Stomach (tissue), 4 donors: ENCODE data around the gene ZNF90.

Experiments used
- CTCF ChIP-seq, 7 experiments: fragments of 450-650 bp in 4 of 7; fragments of 200-600 bp in 3 of 7; sonication (generic) in 3 of 7; IDR thresholded peaks; one replicate each; pipeline ENCODE4 v1.5.1; 2016 to 2019; ENCODE audit warnings: antibody characterized with exemption in 7 of 7, control low read depth in 2 of 7, mild to moderate bottlenecking in 1 of 7
- POLR2A ChIP-seq, 4 donors: fragments of 450-650 bp; IDR thresholded peaks; one replicate each; pipeline ENCODE4 v1.6.1; 2016; ENCODE audit warnings: antibody characterized with exemption in 4 of 4, control low read depth in 2 of 4, mild to moderate bottlenecking in 1 of 4, moderate library complexity in 1 of 4
- POLR2AphosphoS5 ChIP-seq, 3 donors: sonication (generic); formaldehyde crosslinking; IDR thresholded peaks; one replicate each; pipeline ENCODE4 v1.6.1; 2016; ENCODE audit warnings: antibody characterized with exemption in 3 of 3

- no peak for TF ChIP-seq CTCF (IDR thresholded peaks at IDR 0.05)
- TF ChIP-seq POLR2A (IDR thresholded peaks at IDR 0.05) = no peak
- TF ChIP-seq POLR2AphosphoS5 (IDR thresholded peaks at IDR 0.05) = no peak
Measured at GRCh38 chr19:20167651-20168122, 89.9 kb downstream of the ZNF90 start.
